K562 (cell line): ENCODE data around the gene ACSM6. TPM values are rescaled to one million over a fixed set of nuclear protein-coding genes. Genes with fewer than 3 reads are reported as not detected.

Experiments used
- ATAC-seq: fragments of 200-7000 bp; cut with Tn5 transposase; 3 replicates; pipeline ENCODE4 v1.9.1; 2020; ENCODE audit warnings: moderate library complexity
- BruUV-seq: library from RNA; stranded (reverse); fragments of 400-500 nt; replicated peaks from 2 replicates; lab custom pipeline; 2021; lab: Mats Ljungman, UMichigan
- CTCF ChIA-PET: fragments of 300-600 bp; formaldehyde crosslinking; extraction: SDS; loops from one replicate; lab custom pipeline; 2021; ENCODE audit warnings: low intra/inter-chr PET ratio; lab: Yijun Ruan, JAX
- POLR2A ChIA-PET: fragments of 300-600, 350-650 bp; sonication (Branson Sonifier 250); formaldehyde crosslinking; extraction: SDS; loops from one replicate; lab custom pipeline; 2021; ENCODE audit warnings: antibody characterized with exemption, inconsistent platforms; lab: Yijun Ruan, JAX
- DNase-seq, 4 experiments: peaks; one replicate each; pipeline versions ENCODE4 v3.0.0 to v3.0.0-alpha.2; 2011 to 2018; ENCODE audit warnings: low spot score in 3 of 4, mixed read lengths in 3 of 4; ENCODE audit errors: extremely low read depth in 1 of 4
- FAIRE-seq: peaks from 2 replicates; lab custom pipeline; 2011; peaks lifted over from hg19 to GRCh38; lab: Jason Lieb, UNC
- H2AFZ ChIP-seq: 2 replicates; pipeline ENCODE4 v1.6.0; 2011; ENCODE audit warnings: low read depth, low read length, control low read depth, inconsistent platforms
- H3K27ac ChIP-seq: fragments of 200-600 bp; 3 replicates; pipeline ENCODE4 v1.8.0; 2011; ENCODE audit warnings: low read depth, mild to moderate bottlenecking, control low read depth, inconsistent platforms, low read length, moderate library complexity, mixed read lengths; ENCODE audit errors: extremely low read depth
- H3K27me3 ChIP-seq, 2 experiments: fragments of 300-600 bp in 1 of 2; 2 replicates in 1 of 2; 3 replicates in 1 of 2; pipeline versions ENCODE4 v1.6.0 to v1.8.0; 2011; ENCODE audit warnings: inconsistent platforms in 2 of 2, low read length in 2 of 2, mild to moderate bottlenecking in 1 of 2, mixed read lengths in 1 of 2, moderate library complexity in 1 of 2; ENCODE audit not compliant: control insufficient read depth in 2 of 2, insufficient read depth in 2 of 2
- H3K36me3 ChIP-seq: fragments of 300-600 bp; 3 replicates; pipeline ENCODE4 v1.8.0; 2011; ENCODE audit warnings: mild to moderate bottlenecking, low read length, inconsistent platforms; ENCODE audit not compliant: control insufficient read depth, insufficient read depth
- H3K4me1 ChIP-seq, 2 experiments: fragments of 200-600 bp in 1 of 2; replicated peaks in 1 of 2; 2 replicates in 1 of 2; 3 replicates in 1 of 2; pipeline versions ENCODE4 v1.5.1 to v1.8.0; 2011; ENCODE audit warnings: inconsistent platforms in 2 of 2, low read length in 2 of 2, mild to moderate bottlenecking in 1 of 2, mixed read lengths in 1 of 2, moderate library complexity in 1 of 2; ENCODE audit not compliant: control insufficient read depth in 2 of 2, insufficient read depth in 2 of 2
- H3K4me2 ChIP-seq: 2 replicates; pipeline ENCODE4 v1.6.1; 2011; ENCODE audit warnings: low read length, control low read depth, inconsistent platforms, mixed read lengths; ENCODE audit not compliant: insufficient read depth
- H3K4me3 ChIP-seq: fragments of 200-600 bp; sonication (generic), shearing (Covaris generic); 2 replicates; pipeline ENCODE4 v1.5.1; 2016; ENCODE audit warnings: control low read depth, inconsistent platforms
- H3K79me2 ChIP-seq: fragments of 200-600 bp; 3 replicates; pipeline ENCODE4 v1.8.0; 2011; ENCODE audit warnings: low read length, inconsistent platforms; ENCODE audit not compliant: control insufficient read depth, insufficient read depth
- H3K9ac ChIP-seq, 2 experiments: 2 replicates each; pipeline versions ENCODE4 v1.6.0 to v1.6.1; 2011; ENCODE audit warnings: low read depth in 2 of 2, low read length in 2 of 2, control low read depth in 1 of 2, inconsistent platforms in 1 of 2, mild to moderate bottlenecking in 1 of 2, mixed read lengths in 1 of 2; ENCODE audit not compliant: insufficient read depth in 1 of 2
- H3K9me1 ChIP-seq: one replicate; pipeline ENCODE4 v1.6.0; 2011; ENCODE audit warnings: inconsistent platforms, mild to moderate bottlenecking, low read length, moderate library complexity; ENCODE audit not compliant: control insufficient read depth, insufficient read depth
- H3K9me3 ChIP-seq: replicated peaks from 2 replicates; pipeline ENCODE4 v1.5.1; 2011; ENCODE audit warnings: low read depth, low read length, inconsistent platforms; ENCODE audit not compliant: control insufficient read depth, insufficient read depth
- H4K20me1 ChIP-seq: replicated peaks from 2 replicates; pipeline ENCODE4 v1.6.1; 2011; ENCODE audit warnings: low read length, inconsistent platforms, mixed read lengths; ENCODE audit not compliant: control insufficient read depth, insufficient read depth
- ATF7 ChIP-seq: fragments of 450-650 bp; IDR thresholded peaks from 2 replicates; pipeline ENCODE4 v1.7.1; 2014; ENCODE audit warnings: mild to moderate bottlenecking, moderate library complexity
- CBFB ChIP-seq: sonication (generic); formaldehyde crosslinking; IDR thresholded peaks from 2 replicates; pipeline ENCODE4 v1.4.0; 2020; ENCODE audit warnings: mild to moderate bottlenecking, missing genetic modification reagents
- DNMT1 ChIP-seq: fragments of 450-650 bp; IDR thresholded peaks from 2 replicates; pipeline ENCODE4 v1.6.1; 2016; ENCODE audit warnings: antibody characterized with exemption, mild to moderate bottlenecking
- EHMT2 ChIP-seq: fragments of 450-650 bp; IDR thresholded peaks from 2 replicates; pipeline ENCODE4 v1.6.1; 2018; ENCODE audit warnings: antibody characterized with exemption
- KDM1A ChIP-seq, 2 experiments: fragments of 450-650 bp; IDR thresholded peaks; 2 replicates each; pipeline ENCODE4 v1.6.1; 2016; ENCODE audit warnings: mild to moderate bottlenecking in 2 of 2
- KDM5B ChIP-seq: fragments of 200-600 bp; sonication (generic); IDR thresholded peaks from 2 replicates; pipeline ENCODE4 v1.6.1; 2012; ENCODE audit warnings: low read depth, mild to moderate bottlenecking, moderate library complexity, low read length, control low read depth, inconsistent platforms; ENCODE audit not compliant: insufficient replicate concordance
- NFE2L1 ChIP-seq: fragments of 450-650 bp; IDR thresholded peaks from 2 replicates; pipeline ENCODE4 v1.6.1; 2016; ENCODE audit warnings: missing genetic modification characterization, low read depth, mild to moderate bottlenecking, missing compliant biosample characterization, moderate library complexity, borderline replicate concordance
- NR2F6 ChIP-seq: fragments of 450-650 bp; formaldehyde crosslinking; IDR thresholded peaks from 2 replicates; pipeline ENCODE4 v1.4.0; 2020; ENCODE audit warnings: mild to moderate bottlenecking
- PTTG1 ChIP-seq: fragments of 450-650 bp; IDR thresholded peaks from 2 replicates; pipeline ENCODE4 v1.6.1; 2016; ENCODE audit warnings: low read depth, mild to moderate bottlenecking, missing genetic modification characterization, missing compliant biosample characterization
- SMC3 ChIP-seq: conservative IDR thresholded peaks from 2 replicates; pipeline ENCODE4 v1.6.1; 2011; ENCODE audit warnings: low read depth, low read length, improper control_type of control experiment; ENCODE audit not compliant: insufficient read depth
- ZNF121 ChIP-seq: sonication (generic); formaldehyde crosslinking; conservative IDR thresholded peaks from 2 replicates; pipeline ENCODE4 v1.8.0; 2022; ENCODE audit warnings: missing genetic modification reagents
- WGBS: fragments of 100-300 bp; shearing (Covaris generic); methylation state at CpG from one replicate; pipeline ENCODE4 v1.1.6; 2016; ENCODE audit warnings: low coverage, mixed read lengths; ENCODE audit not compliant: insufficient coverage; ENCODE audit errors: missing lambda C conversion rate; 5-methylcytosine and 5-hydroxymethylcytosine counted together
- in situ Hi-C: fragments of 300-500 bp; cut with MboI; formaldehyde crosslinking; loops from 4 replicates; pipeline ENCODE4 v1.15.0; 2018; ENCODE audit warnings: inconsistent platforms, mixed read lengths
- intact Hi-C: fragments of 100-400 bp; cut with micrococcal nuclease; formaldehyde crosslinking; loops from 2 replicates; pipeline ENCODE4 v1.14.2; 2022
- polyA plus RNA-seq, 8 experiments: library from polyadenylated mRNA; depleted of rRNA in 4 of 8; stranded (reverse) in 5 of 8; unstranded in 3 of 8; fragments of >200 nt; fragmentation: Nextera tagmentation in 2 of 8; fragmentation: Illumina TruSeq in 1 of 8; extraction: Ambion mirVana in 2 of 8; extraction: Trizol in 1 of 8; gene quantifications; 2 replicates each; pipeline versions ENCODE4 v1.2.1 to v1.2.3, GENCODE V29; 2011 to 2014; ENCODE audit warnings: inconsistent platforms in 1 of 8, missing spikeins in 1 of 8
- total RNA-seq, 7 experiments: library from RNA; depleted of rRNA in 6 of 7; stranded (reverse); fragments of >200 nt in 6 of 7; fragmentation: Illumina TruSeq in 2 of 7; extraction: Trizol in 2 of 7; gene quantifications; 2 replicates each; pipeline versions ENCODE4 v1.2.1 to v1.2.3, GENCODE V29; 2011 to 2021; ENCODE audit warnings: low replicate concordance in 1 of 7
- TF ChIP-seq, protein P1 (sequence below): fragments of 450-650 bp; conservative IDR thresholded peaks from 2 replicates; pipeline ENCODE4 v1.6.1; 2016; ENCODE audit warnings: missing genetic modification characterization, low read depth, mild to moderate bottlenecking, control low read depth, missing compliant biosample characterization

The ACSM6 gene
- total and polyA plus RNA-seq, 9 of the 15 experiments (the other 6 are each of a cell fraction or from before 2014, with no cell fraction given), result not detected

DNA sequence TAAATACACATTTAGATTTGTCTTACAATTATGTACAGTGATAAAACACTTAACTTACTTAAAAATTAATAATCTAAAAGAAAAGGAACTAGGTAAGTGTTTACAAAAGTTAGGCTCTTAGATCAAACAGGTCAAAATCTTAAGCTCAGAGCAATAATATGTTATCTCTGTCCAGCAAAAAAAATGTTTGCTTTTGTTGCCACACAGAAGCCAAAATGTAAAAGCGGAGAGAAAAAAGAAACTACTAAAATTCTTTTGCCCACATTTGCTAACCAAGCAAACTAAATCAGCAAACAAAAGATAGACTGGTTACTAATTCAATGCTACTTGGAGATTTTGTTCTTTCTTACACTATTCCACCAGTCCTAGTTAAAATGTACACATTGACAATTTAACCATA is 15.2 kb upstream of the ACSM6 start:
- Histone ChIP-seq H2AFZ (no peak overlapping the region), H3K79me2 (no peaks in the 10 kb centered on the region), H3K4me3 (no peak overlapping the region), H3K27me3 (no peaks in the 10 kb centered on the region), H3K27ac (no peak overlapping the region), H3K9me1 (no peaks in the 10 kb centered on the region), H3K4me1 (peaks cover 0 to 7% of the 10 kb centered on the region in 2 experiments; a peak in 2 of 5 replicates), H3K9me3 (no peaks in the 10 kb centered on the region), H3K4me2 (no peak overlapping the region), H3K9ac (no peak overlapping the region), H4K20me1 (no peaks in the 10 kb centered on the region), H3K36me3 (no peaks in the 10 kb centered on the region)
- ChIA-PET CTCF (no interaction called here), POLR2A (no interaction called here)
- DNase-seq, result no peak
- TF ChIP-seq ATF7 (no peak), SMC3 (no peak), DNMT1 (no peak), KDM1A (IDR thresholded peaks at IDR 0.05) (no peak), KDM5B (no peak), NR2F6 (no peak), EHMT2 (no peak), ZNF121 (no peak), CBFB (CRISPR knock-in tag) (no peak), PTTG1 (tag) (no peak), NFE2L1 (tag) (no peak)
- TF ChIP-seq, protein P1, sequence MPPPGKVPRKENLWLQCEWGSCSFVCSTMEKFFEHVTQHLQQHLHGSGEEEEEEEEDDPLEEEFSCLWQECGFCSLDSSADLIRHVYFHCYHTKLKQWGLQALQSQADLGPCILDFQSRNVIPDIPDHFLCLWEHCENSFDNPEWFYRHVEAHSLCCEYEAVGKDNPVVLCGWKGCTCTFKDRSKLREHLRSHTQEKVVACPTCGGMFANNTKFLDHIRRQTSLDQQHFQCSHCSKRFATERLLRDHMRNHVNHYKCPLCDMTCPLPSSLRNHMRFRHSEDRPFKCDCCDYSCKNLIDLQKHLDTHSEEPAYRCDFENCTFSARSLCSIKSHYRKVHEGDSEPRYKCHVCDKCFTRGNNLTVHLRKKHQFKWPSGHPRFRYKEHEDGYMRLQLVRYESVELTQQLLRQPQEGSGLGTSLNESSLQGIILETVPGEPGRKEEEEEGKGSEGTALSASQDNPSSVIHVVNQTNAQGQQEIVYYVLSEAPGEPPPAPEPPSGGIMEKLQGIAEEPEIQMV (tag), result no peak
- in situ Hi-C loops (no loop called here), intact Hi-C loops (no loop called here)
- no TSS peak for BruUV-seq
- no peak for FAIRE-seq
- 38% methylated on average over 1 of the region's 1 CpG for WGBS
- ATAC-seq, result no peak
